ENCODE data around the gene CALN1.

- no peak for TF ChIP-seq EZH2 (optimal IDR thresholded peaks at IDR 0.05; ENCODE audit: low read depth, low read length)
- TF ChIP-seq CTCF (IDR thresholded peaks at IDR 0.05; ENCODE audit: low read length): no peak
- TF ChIP-seq EZH2phosphoT487 (IDR thresholded peaks at IDR 0.05; ENCODE audit: low read length): no peak
Measured at GRCh38 chr7:72211175-72211574, 201.0 kb downstream of the CALN1 start.
